GM12878 (cell line): ENCODE measurements around the gene TBC1D5. TPM values are rescaled to one million over a fixed set of nuclear protein-coding genes. Genes with fewer than 3 reads are reported as not detected.

ENCODE experiments used
- ATAC-seq: fragments of 200-7000 bp; cut with Tn5 transposase; 3 replicates; pipeline ENCODE4 v1.9.1; 2020; ENCODE audit warnings: mild to moderate bottlenecking, moderate library complexity
- BruUV-seq: library from RNA; stranded (reverse); fragments of 400-500 nt; replicated peaks from 2 replicates; lab custom pipeline; 2021; lab: Mats Ljungman, UMichigan
- CTCF ChIA-PET: fragments of 300-600 bp; sonication (Branson Sonifier 250); formaldehyde crosslinking; extraction: SDS; loops from one replicate; lab custom pipeline; 2021; ENCODE audit warnings: inconsistent platforms; lab: Yijun Ruan, JAX
- POLR2A ChIA-PET: fragments of 350-600 bp; formaldehyde crosslinking; extraction: SDS; loops from one replicate; lab custom pipeline; 2021; ENCODE audit warnings: inconsistent platforms; lab: Charles Lee
- RAD21 ChIA-PET: fragments of 300-600 bp; sonication (Branson Sonifier 250); formaldehyde crosslinking; loops from one replicate; lab custom pipeline; 2023; ENCODE audit warnings: antibody characterized with exemption; ENCODE audit not compliant: unreplicated experiment; lab: Charles Lee
- SMC1A ChIA-PET: fragments of 300-600 bp; sonication (Branson Sonifier 250); formaldehyde crosslinking; loops from one replicate; lab custom pipeline; 2023; ENCODE audit not compliant: unreplicated experiment, uncharacterized antibody; lab: Charles Lee
- DNase-seq: peaks from one replicate; pipeline ENCODE4 v3.0.0-alpha.2; 2011; ENCODE audit warnings: low read depth, low spot score
- FAIRE-seq: peaks from 3 replicates; lab custom pipeline; 2011; peaks lifted over from hg19 to GRCh38; lab: Jason Lieb, UNC
- H2AFZ ChIP-seq: 2 replicates; pipeline ENCODE4 v1.6.0; 2011; ENCODE audit warnings: low read depth, low read length, control low read depth; ENCODE audit not compliant: control insufficient read depth
- H3K27ac ChIP-seq: 2 replicates; pipeline ENCODE4 v1.5.1; 2011; ENCODE audit warnings: control low read depth; ENCODE audit not compliant: control insufficient read depth, insufficient read depth
- H3K27me3 ChIP-seq, 2 experiments: replicated peaks in 1 of 2; 2 replicates each; pipeline versions ENCODE4 v1.6.0 to v1.6.1; 2011; ENCODE audit warnings: low read length in 1 of 2; ENCODE audit not compliant: control insufficient read depth in 2 of 2, insufficient read depth in 2 of 2
- H3K36me3 ChIP-seq, 2 experiments: 2 replicates each; pipeline ENCODE4 v1.5.1; 2011; ENCODE audit warnings: low read length in 1 of 2; ENCODE audit not compliant: control insufficient read depth in 2 of 2, insufficient read depth in 2 of 2
- H3K4me1 ChIP-seq: 2 replicates; pipeline ENCODE4 v1.6.1; 2011; ENCODE audit warnings: mild to moderate bottlenecking, low read length, moderate library complexity, mixed read lengths; ENCODE audit not compliant: control insufficient read depth, insufficient read depth
- H3K4me2 ChIP-seq: 2 replicates; pipeline ENCODE4 v1.6.0; 2011; ENCODE audit warnings: control low read depth; ENCODE audit not compliant: control insufficient read depth, insufficient read depth
- H3K4me3 ChIP-seq: fragments of 200-600 bp; sonication (generic); 2 replicates; pipeline ENCODE4 v1.5.1; 2016
- H3K79me2 ChIP-seq: 2 replicates; pipeline ENCODE4 v1.6.0; 2011; ENCODE audit warnings: low read length; ENCODE audit not compliant: control insufficient read depth, insufficient read depth
- H3K9ac ChIP-seq: 2 replicates; pipeline ENCODE4 v1.8.0; 2011; ENCODE audit warnings: low read length, control low read depth, mixed read lengths; ENCODE audit not compliant: control insufficient read depth, insufficient read depth
- H3K9me3 ChIP-seq: replicated peaks from 3 replicates; pipeline ENCODE4 v1.5.1; 2011; ENCODE audit warnings: mild to moderate bottlenecking, low read length; ENCODE audit not compliant: control insufficient read depth, insufficient read depth
- H4K20me1 ChIP-seq: 2 replicates; pipeline ENCODE4 v1.6.0; 2011; ENCODE audit not compliant: control insufficient read depth, insufficient read depth
- BRCA1 ChIP-seq: IDR thresholded peaks from 2 replicates; pipeline ENCODE4 v1.6.1; 2011; ENCODE audit warnings: low read depth, low read length, improper control_type of control experiment
- EGR1 ChIP-seq, 2 experiments: IDR thresholded peaks; 1 replicate in 1 of 2; 2 replicates in 1 of 2; pipeline ENCODE4 v1.6.1; 2011 to 2012; ENCODE audit warnings: low read depth in 2 of 2, low read length in 2 of 2, borderline replicate concordance in 1 of 2, mild to moderate bottlenecking in 1 of 2, moderate library complexity in 1 of 2
- EZH2 ChIP-seq: IDR thresholded peaks from 2 replicates; pipeline ENCODE4 v1.6.1; 2012; ENCODE audit warnings: low read depth, mild to moderate bottlenecking, control low read depth, inconsistent platforms, low read length, borderline replicate concordance; ENCODE audit not compliant: control insufficient read depth
- KAT2A ChIP-seq: conservative IDR thresholded peaks from 2 replicates; pipeline ENCODE4 v1.6.1; 2011; ENCODE audit warnings: low read depth, low read length; ENCODE audit not compliant: control insufficient read depth
- NBN ChIP-seq: fragments of 450-650 bp; IDR thresholded peaks from 2 replicates; pipeline ENCODE4 v1.6.1; 2016
- NR2C1 ChIP-seq: fragments of 450-650 bp; IDR thresholded peaks from 2 replicates; pipeline ENCODE4 v1.6.1; 2017; ENCODE audit warnings: antibody characterized with exemption, mild to moderate bottlenecking, moderate library complexity
- RAD21 ChIP-seq: IDR thresholded peaks from 2 replicates; pipeline ENCODE4 v1.6.1; 2011; ENCODE audit warnings: mild to moderate bottlenecking, low read depth, low read length, moderate library complexity; ENCODE audit not compliant: insufficient read depth
- RELA ChIP-seq: fragments of 450-650 bp; IDR thresholded peaks from 2 replicates; pipeline ENCODE4 v1.8.0; 2014; ENCODE audit warnings: borderline replicate concordance; ENCODE audit not compliant: partially characterized antibody
- YBX1 ChIP-seq: fragments of 450-650 bp; IDR thresholded peaks from 2 replicates; pipeline ENCODE4 v1.6.1; 2016; ENCODE audit warnings: antibody characterized with exemption
- ZSCAN29 ChIP-seq: fragments of 450-650 bp; IDR thresholded peaks from 2 replicates; pipeline ENCODE4 v1.6.1; 2017; ENCODE audit warnings: mild to moderate bottlenecking, moderate library complexity
- in situ Hi-C: fragments of 300-500 bp; cut with MboI; formaldehyde crosslinking; loops from 9 replicates; pipeline ENCODE4 v1.14.3; 2018; ENCODE audit warnings: mixed read lengths
- intact Hi-C: fragments of 100-400 bp; cut with micrococcal nuclease; formaldehyde crosslinking; loops from one replicate; pipeline ENCODE4 v1.14.2; 2022; ENCODE audit not compliant: unreplicated experiment
- polyA plus RNA-seq, 11 experiments: library from polyadenylated mRNA; depleted of rRNA in 4 of 11; unstranded in 6 of 11; stranded (reverse) in 5 of 11; fragments of >200 nt; fragmentation: Nextera tagmentation in 4 of 11; fragmentation: Illumina TruSeq in 1 of 11; extraction: Ambion mirVana in 4 of 11; extraction: Trizol in 1 of 11; gene quantifications; 1 replicate in 1 of 11; 2 replicates in 10 of 11; pipeline versions ENCODE4 v1.2.1 to v1.2.3, GENCODE V29; 2011 to 2016; ENCODE audit warnings: inconsistent platforms in 2 of 11, missing spikeins in 2 of 11, low read depth in 1 of 11
- total RNA-seq, 4 experiments: library from RNA; depleted of rRNA in 3 of 4; stranded (reverse); fragments of >200 nt in 3 of 4; fragmentation: Illumina TruSeq in 1 of 4; extraction: Trizol in 1 of 4; gene quantifications; 2 replicates each; pipeline versions ENCODE4 v1.2.1 to v1.2.3, GENCODE V29; 2013 to 2021
- TF ChIP-seq, protein P1 (sequence below): IDR thresholded peaks from 2 replicates; pipeline ENCODE4 v1.6.1; 2012; ENCODE audit warnings: low read depth, low read length, improper control_type of control experiment
- TF ChIP-seq, protein P2 (sequence below): IDR thresholded peaks from 2 replicates; pipeline ENCODE4 v1.6.1; 2011; ENCODE audit warnings: borderline replicate concordance, low read depth, mild to moderate bottlenecking, moderate library complexity, low read length; ENCODE audit not compliant: insufficient read depth, poor library complexity, severe bottlenecking
- TF ChIP-seq, protein P3 (sequence below): IDR thresholded peaks from 2 replicates; pipeline ENCODE4 v1.6.1; 2011; ENCODE audit warnings: low read depth, mild to moderate bottlenecking, low read length, moderate library complexity, borderline replicate concordance; ENCODE audit errors: extremely low read depth
- TF ChIP-seq, protein P4 (sequence below): fragments of 450-650 bp; IDR thresholded peaks from 2 replicates; pipeline ENCODE4 v1.6.1; 2017; ENCODE audit warnings: borderline replicate concordance
- TF ChIP-seq, protein P5 (sequence below): fragments of 450-650 bp; IDR thresholded peaks from 2 replicates; pipeline ENCODE4 v1.6.1; 2017; ENCODE audit warnings: mild to moderate bottlenecking, low read depth, inconsistent platforms; ENCODE audit not compliant: poor library complexity, severe bottlenecking
- TF ChIP-seq, protein P6 (sequence below): fragments of 450-650 bp; conservative IDR thresholded peaks from 2 replicates; pipeline ENCODE4 v1.6.1; 2017; ENCODE audit warnings: mild to moderate bottlenecking, moderate library complexity

The TBC1D5 gene
- total and polyA plus RNA-seq, 10 of the 15 experiments (the other 5 are each of a cell fraction or from before 2014, with no cell fraction given), result 5.5 to 61.0 (median 43.8) TPM

DNA sequence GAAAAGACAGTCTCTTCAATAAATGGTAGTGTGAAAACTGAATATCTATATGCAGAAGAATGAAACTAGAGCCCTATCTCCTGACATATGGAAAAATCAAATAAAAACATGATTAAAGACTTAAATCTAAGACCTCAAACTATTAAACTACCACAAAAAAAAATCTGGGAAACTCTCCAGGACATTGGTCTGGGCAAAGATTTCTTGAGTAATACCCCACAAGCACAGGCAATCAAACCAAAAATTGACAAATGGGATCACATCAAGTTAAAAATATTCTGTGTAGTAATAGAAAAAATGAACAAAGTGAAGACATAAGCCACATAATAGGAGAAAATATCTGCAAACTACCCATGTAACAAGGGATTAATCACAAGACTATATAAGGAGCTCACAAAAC, 286.4 kb downstream of the TBC1D5 start:
- BruUV-seq, result no TSS peak
- H4K20me1 ChIP-seq, result no peaks in the 10 kb centered on the region
- DNase-seq, result no peak
- no peak overlapping the region for H3K9ac ChIP-seq
- no peaks in the 10 kb centered on the region for H3K4me1 ChIP-seq
- in situ Hi-C loops, result no loop called here
- H3K4me2 ChIP-seq, result no peak overlapping the region
- H2AFZ ChIP-seq, result no peak overlapping the region
- no peak overlapping the region for H3K4me3 ChIP-seq
- ChIA-PET RAD21 (no interaction called here), POLR2A (no interaction called here), CTCF (no interaction called here), SMC1A (interaction anchor here (1.0 kb wide), 1 partner anchor 9 kb away, joined by 3 read pairs; no protein-coding TSS in a partner anchor)
- no peaks in the 10 kb centered on the region for H3K27me3 ChIP-seq
- H3K36me3 ChIP-seq, result peaks cover 0 to 4% of the 10 kb centered on the region in 2 experiments; a peak in 1 of 4 replicates
- no peak overlapping the region for H3K27ac ChIP-seq
- H3K79me2 ChIP-seq, result no peaks in the 10 kb centered on the region
- intact Hi-C loops, result no loop called here
- no peak for FAIRE-seq
- ATAC-seq, result no peak
- H3K9me3 ChIP-seq, result no peaks in the 10 kb centered on the region
- TF ChIP-seq EGR1 (IDR thresholded peaks at IDR 0.05; ENCODE audit: borderline replicate concordance in 1 of 2, low read depth in 2 of 2, low read length in 2 of 2) (no peak), ZSCAN29 (no peak), EZH2 (no peak), YBX1 (no peak), BRCA1 (no peak), RAD21 (no peak), NBN (no peak), KAT2A (no peak), NR2C1 (no peak), RELA (no peak)
- TF ChIP-seq, protein P1, sequence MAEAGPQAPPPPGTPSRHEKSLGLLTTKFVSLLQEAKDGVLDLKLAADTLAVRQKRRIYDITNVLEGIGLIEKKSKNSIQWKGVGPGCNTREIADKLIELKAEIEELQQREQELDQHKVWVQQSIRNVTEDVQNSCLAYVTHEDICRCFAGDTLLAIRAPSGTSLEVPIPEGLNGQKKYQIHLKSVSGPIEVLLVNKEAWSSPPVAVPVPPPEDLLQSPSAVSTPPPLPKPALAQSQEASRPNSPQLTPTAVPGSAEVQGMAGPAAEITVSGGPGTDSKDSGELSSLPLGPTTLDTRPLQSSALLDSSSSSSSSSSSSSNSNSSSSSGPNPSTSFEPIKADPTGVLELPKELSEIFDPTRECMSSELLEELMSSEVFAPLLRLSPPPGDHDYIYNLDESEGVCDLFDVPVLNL, result no peak
- TF ChIP-seq, protein P2, sequence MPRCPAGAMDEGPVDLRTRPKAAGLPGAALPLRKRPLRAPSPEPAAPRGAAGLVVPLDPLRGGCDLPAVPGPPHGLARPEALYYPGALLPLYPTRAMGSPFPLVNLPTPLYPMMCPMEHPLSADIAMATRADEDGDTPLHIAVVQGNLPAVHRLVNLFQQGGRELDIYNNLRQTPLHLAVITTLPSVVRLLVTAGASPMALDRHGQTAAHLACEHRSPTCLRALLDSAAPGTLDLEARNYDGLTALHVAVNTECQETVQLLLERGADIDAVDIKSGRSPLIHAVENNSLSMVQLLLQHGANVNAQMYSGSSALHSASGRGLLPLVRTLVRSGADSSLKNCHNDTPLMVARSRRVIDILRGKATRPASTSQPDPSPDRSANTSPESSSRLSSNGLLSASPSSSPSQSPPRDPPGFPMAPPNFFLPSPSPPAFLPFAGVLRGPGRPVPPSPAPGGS, result no peak
- TF ChIP-seq, protein P3, sequence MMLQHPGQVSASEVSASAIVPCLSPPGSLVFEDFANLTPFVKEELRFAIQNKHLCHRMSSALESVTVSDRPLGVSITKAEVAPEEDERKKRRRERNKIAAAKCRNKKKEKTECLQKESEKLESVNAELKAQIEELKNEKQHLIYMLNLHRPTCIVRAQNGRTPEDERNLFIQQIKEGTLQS, result no peak
- TF ChIP-seq, protein P4, sequence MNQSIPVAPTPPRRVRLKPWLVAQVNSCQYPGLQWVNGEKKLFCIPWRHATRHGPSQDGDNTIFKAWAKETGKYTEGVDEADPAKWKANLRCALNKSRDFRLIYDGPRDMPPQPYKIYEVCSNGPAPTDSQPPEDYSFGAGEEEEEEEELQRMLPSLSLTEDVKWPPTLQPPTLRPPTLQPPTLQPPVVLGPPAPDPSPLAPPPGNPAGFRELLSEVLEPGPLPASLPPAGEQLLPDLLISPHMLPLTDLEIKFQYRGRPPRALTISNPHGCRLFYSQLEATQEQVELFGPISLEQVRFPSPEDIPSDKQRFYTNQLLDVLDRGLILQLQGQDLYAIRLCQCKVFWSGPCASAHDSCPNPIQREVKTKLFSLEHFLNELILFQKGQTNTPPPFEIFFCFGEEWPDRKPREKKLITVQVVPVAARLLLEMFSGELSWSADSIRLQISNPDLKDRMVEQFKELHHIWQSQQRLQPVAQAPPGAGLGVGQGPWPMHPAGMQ, result no peak
- TF ChIP-seq, protein P5, sequence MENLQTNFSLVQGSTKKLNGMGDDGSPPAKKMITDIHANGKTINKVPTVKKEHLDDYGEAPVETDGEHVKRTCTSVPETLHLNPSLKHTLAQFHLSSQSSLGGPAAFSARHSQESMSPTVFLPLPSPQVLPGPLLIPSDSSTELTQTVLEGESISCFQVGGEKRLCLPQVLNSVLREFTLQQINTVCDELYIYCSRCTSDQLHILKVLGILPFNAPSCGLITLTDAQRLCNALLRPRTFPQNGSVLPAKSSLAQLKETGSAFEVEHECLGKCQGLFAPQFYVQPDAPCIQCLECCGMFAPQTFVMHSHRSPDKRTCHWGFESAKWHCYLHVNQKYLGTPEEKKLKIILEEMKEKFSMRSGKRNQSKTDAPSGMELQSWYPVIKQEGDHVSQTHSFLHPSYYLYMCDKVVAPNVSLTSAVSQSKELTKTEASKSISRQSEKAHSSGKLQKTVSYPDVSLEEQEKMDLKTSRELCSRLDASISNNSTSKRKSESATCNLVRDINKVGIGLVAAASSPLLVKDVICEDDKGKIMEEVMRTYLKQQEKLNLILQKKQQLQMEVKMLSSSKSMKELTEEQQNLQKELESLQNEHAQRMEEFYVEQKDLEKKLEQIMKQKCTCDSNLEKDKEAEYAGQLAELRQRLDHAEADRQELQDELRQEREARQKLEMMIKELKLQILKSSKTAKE, result no peak
- TF ChIP-seq, protein P6, sequence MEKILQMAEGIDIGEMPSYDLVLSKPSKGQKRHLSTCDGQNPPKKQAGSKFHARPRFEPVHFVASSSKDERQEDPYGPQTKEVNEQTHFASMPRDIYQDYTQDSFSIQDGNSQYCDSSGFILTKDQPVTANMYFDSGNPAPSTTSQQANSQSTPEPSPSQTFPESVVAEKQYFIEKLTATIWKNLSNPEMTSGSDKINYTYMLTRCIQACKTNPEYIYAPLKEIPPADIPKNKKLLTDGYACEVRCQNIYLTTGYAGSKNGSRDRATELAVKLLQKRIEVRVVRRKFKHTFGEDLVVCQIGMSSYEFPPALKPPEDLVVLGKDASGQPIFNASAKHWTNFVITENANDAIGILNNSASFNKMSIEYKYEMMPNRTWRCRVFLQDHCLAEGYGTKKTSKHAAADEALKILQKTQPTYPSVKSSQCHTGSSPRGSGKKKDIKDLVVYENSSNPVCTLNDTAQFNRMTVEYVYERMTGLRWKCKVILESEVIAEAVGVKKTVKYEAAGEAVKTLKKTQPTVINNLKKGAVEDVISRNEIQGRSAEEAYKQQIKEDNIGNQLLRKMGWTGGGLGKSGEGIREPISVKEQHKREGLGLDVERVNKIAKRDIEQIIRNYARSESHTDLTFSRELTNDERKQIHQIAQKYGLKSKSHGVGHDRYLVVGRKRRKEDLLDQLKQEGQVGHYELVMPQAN, result no peak
